ENCODE data around the gene ZNF83. TPM values are rescaled to one million over a fixed set of nuclear protein-coding genes. Genes with fewer than 3 reads are reported as not detected.

Gene ZNF83
- total and polyA plus RNA-seq, 9 donors = 50.8 to 84.9 (median 65.2) TPM

GRCh38 chr19:52648336-52649016, 10.3 kb upstream of the ZNF83 start:
- Histone ChIP-seq H3K9me3 (no peaks in the 10 kb centered on the region), H3K4me3 (no peak overlapping the region), H3K27ac (no peak overlapping the region), H3K27me3 (no peaks in the 10 kb centered on the region), H3K36me3 (no peaks in the 10 kb centered on the region), H3K4me1 (ENCODE audit: insufficient read depth) (no peaks in the 10 kb centered on the region)
- intact Hi-C loops (cut with DNase I) = no loop called here
- no peak for DNase-seq
- no peak for TF ChIP-seq POLR2A (IDR thresholded peaks at IDR 0.05)
- 44 to 65% (median 63%) methylated on average over 4 of the region's 4 CpGs for WGBS, 3 donors

DNA sequence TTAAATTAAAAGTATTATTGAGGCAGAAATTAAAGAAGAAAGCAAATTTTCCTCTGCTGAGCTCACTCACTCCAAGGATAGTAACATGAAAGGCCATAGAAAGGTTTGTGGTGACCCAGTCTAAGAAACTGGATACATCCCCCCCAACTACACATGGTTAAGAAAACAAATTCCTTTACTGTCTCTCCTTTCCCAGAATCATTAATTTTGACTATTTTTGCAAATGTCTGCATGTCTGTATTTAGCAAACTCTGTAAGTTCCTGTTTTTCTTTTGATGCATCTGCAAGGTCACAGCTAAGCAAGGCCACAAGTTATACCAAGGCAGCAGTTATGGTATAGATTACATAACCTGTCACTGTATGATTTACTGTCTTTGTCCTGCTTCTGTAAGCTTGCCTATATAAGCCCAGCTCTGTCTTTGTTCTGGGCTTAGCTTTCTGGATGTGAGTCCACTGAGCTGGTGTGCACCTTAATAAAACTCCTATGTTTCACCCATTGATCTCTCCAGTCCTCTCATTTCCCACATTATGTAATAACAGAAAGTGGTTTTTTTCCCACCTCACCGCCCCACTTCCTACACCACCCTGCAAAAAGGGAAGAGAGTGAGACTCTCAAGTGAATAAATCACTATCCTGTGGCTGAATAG, 8.5 kb upstream of the ZNF83 start:
- TF ChIP-seq EP300 (IDR thresholded peaks at IDR 0.05) (no peak), POLR2A (IDR thresholded peaks at IDR 0.05) (no peak), CTCF (IDR thresholded peaks at IDR 0.05) (no peak)
- Histone ChIP-seq H3K27ac (no peak overlapping the region), H3K9me3 (no peaks in the 10 kb centered on the region), H3K36me3 (no peaks in the 10 kb centered on the region), H3K4me3 (no peak overlapping the region), H3K27me3 (no peaks in the 10 kb centered on the region), H3K4me1 (ENCODE audit: insufficient read depth) (no peaks in the 10 kb centered on the region)
- 88 to 100% (median 96%) methylated on average over 1 of the region's 1 CpG for WGBS, 3 donors
- intact Hi-C loops (cut with DNase I) = no loop called here
- DNase-seq = no peak

DNA sequence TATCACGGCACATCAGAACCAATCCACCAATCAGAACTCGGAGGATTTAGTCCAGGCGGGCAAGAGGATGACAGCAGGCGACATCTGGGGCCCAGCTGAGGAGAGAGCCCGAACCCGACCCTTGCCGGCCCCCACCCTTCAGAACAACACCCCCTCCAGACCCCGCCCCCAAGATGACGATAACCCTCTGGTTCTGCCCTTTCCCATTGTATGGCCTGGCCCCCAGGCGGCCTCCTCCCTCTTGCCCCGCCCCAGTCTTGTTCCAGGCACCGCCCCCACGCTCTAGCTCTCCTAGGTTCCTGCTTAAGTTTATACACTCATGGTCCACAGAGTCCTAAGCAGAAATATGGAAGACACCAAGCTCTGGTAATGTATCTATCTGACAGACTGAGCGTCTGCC, 2.8 kb upstream of the ZNF83 start:
- intact Hi-C loops (cut with DNase I) = no loop called here
- TF ChIP-seq EP300 (IDR thresholded peaks at IDR 0.05) = no peak
- no peak for TF ChIP-seq POLR2A (IDR thresholded peaks at IDR 0.05)
- TF ChIP-seq CTCF (IDR thresholded peaks at IDR 0.05) = no peak
- DNase-seq = peak in 1 of 5 donors; percentile 16
- 49 to 62% (median 58%) methylated on average over 14 of the region's 14 CpGs for WGBS, 3 donors
- no peaks in the 10 kb centered on the region for H3K36me3 ChIP-seq
- no peaks in the 10 kb centered on the region for H3K9me3 ChIP-seq
- no peak overlapping the region for H3K4me3 ChIP-seq
- peaks cover 3% of the 10 kb centered on the region for H3K4me1 ChIP-seq (ENCODE audit: insufficient read depth)
- no peak overlapping the region for H3K27ac ChIP-seq
- no peaks in the 10 kb centered on the region for H3K27me3 ChIP-seq

GRCh38 chr19:52639996-52640395, 1.8 kb upstream of the ZNF83 start:
- intact Hi-C loops (cut with DNase I) = no loop called here
- Histone ChIP-seq H3K9me3 (no peaks in the 10 kb centered on the region), H3K27me3 (no peaks in the 10 kb centered on the region), H3K4me1 (ENCODE audit: insufficient read depth) (peaks cover 3% of the 10 kb centered on the region), H3K4me3 (no peak overlapping the region), H3K36me3 (no peaks in the 10 kb centered on the region), H3K27ac (no peak overlapping the region)
- no peak for DNase-seq
- TF ChIP-seq POLR2A (IDR thresholded peaks at IDR 0.05) (no peak), CTCF (IDR thresholded peaks at IDR 0.05) (no peak), EP300 (IDR thresholded peaks at IDR 0.05) (no peak)
- WGBS, 3 donors = 68 to 82% (median 81%) methylated on average over 10 of the region's 10 CpGs

DNA sequence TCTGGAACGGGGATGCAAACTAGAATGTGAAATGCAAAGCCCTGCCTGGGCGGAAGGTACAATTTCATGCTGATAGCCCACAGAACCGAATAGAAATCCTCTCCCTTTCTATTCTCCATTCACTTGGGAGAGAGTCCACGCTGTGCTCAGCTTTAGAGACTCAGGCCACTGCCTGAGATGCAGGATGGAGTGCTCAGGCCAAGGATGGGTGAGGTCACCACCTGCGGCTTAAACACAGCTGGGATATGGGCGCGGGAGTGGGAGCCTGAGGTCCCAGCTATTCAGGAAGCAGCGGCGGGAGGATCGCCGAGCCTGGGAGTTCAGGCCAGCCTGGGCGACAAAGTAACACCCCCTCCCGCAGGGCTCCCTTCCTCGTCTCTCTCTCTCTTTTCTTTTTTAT, 446 bp upstream of the ZNF83 start:
- no peaks in the 10 kb centered on the region for H3K9me3 ChIP-seq
- H3K4me3 ChIP-seq = peak overlapping the region; percentile 44
- H3K36me3 ChIP-seq = no peaks in the 10 kb centered on the region
- DNase-seq = peak in 4 of 5 donors; percentile 33 to 53 (median 47)
- intact Hi-C loops (cut with DNase I) = no loop called here
- H3K27me3 ChIP-seq = no peaks in the 10 kb centered on the region
- no peak for TF ChIP-seq EP300 (IDR thresholded peaks at IDR 0.05)
- no peak for TF ChIP-seq CTCF (IDR thresholded peaks at IDR 0.05)
- TF ChIP-seq POLR2A (IDR thresholded peaks at IDR 0.05) = no peak
- 0 to 2% (median 2%) methylated on average over 14 of the region's 14 CpGs for WGBS, 3 donors
- peak overlapping the region; percentile 5 to 66 for H3K27ac ChIP-seq
- H3K4me1 ChIP-seq (ENCODE audit: insufficient read depth) = peaks cover 3% of the 10 kb centered on the region
